Activated CD4-positive, alpha-beta T cell treated with anti-CD3 and anti-CD28 coated beads for 36 hours (primary cell): ENCODE results near the gene CYSTM1. TPM values are rescaled to one million over a fixed set of nuclear protein-coding genes. Genes with fewer than 3 reads are reported as not detected.

ENCODE experiments used
- ATAC-seq: fragments of 200-7000 bp; cut with Tn5 transposase; one replicate; pipeline ENCODE4 v1.10.0; 2021; ENCODE audit warnings: mild to moderate bottlenecking, moderate library complexity
- CTCF ChIA-PET: fragments of 350-600 bp; sonication (Branson Sonifier 250); formaldehyde crosslinking; loops from one replicate; lab custom pipeline; 2021; ENCODE audit warnings: antibody characterized with exemption; lab: Charles Lee
- POLR2A ChIA-PET: fragments of 350-600 bp; sonication (Branson Sonifier 250); formaldehyde crosslinking; loops from one replicate; lab custom pipeline; 2021; ENCODE audit warnings: antibody characterized with exemption, inconsistent platforms; lab: Charles Lee
- DNase-seq: peaks from one replicate; pipeline ENCODE4 v3.0.0-alpha.2; 2020
- H3K27ac Mint-ChIP-seq: one replicate; pipeline ENCODE4 v1.8.0; 2021; ENCODE audit warnings: mixed read lengths
- H3K27me3 Mint-ChIP-seq: one replicate; pipeline ENCODE4 v1.8.0; 2021; ENCODE audit warnings: mixed read lengths
- H3K36me3 Mint-ChIP-seq: one replicate; pipeline ENCODE4 v1.8.0; 2021; ENCODE audit warnings: low read depth, mixed read lengths
- H3K4me1 Mint-ChIP-seq: one replicate; pipeline ENCODE4 v1.8.0; 2021; ENCODE audit warnings: mixed read lengths
- H3K4me3 Mint-ChIP-seq: one replicate; pipeline ENCODE4 v1.8.0; 2021; ENCODE audit warnings: mild to moderate bottlenecking, moderate library complexity, mixed read lengths
- H3K9me3 Mint-ChIP-seq: one replicate; pipeline ENCODE4 v1.8.0; 2021; ENCODE audit warnings: low read depth, mixed read lengths
- intact Hi-C, 2 experiments: fragments of 100-400 bp; cut with DNase I in 1 of 2; cut with micrococcal nuclease in 1 of 2; formaldehyde crosslinking; loops; one replicate each; pipeline versions ENCODE4 v1.14.2 to v1.15.1; 2022 to 2024; cut with DNase I, micrococcal nuclease
- total RNA-seq, 2 experiments: library from RNA; stranded (reverse); gene quantifications; one replicate each; pipeline ENCODE4 v1.2.3, GENCODE V29; 2021

Gene CYSTM1
- total RNA-seq, 2 experiments from 2014 or later: 15.2 to 18.7 TPM

DNA sequence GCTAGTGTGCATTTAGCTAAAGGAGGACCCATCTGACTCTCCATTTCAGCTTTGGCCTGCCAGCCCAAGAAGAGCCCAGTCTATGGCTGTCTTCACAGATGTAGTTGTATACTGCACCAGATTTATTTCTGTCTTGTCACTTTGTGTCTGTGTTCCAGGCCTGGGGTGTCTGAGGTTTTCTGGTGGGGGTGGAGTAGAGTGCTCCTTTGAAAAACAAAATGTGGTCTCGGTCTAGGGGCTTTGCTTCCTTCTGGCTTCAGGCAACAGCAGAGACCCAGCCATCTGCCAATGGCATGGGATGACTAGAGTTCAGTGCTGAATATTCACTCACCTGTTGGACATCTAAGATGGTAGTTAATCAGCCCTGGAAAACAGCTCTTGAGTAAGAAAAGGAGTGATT is 38.4 kb upstream of the CYSTM1 start:
- ATAC-seq: no peak
- no peaks in the 10 kb centered on the region for H3K9me3 Mint-ChIP-seq
- no peak overlapping the region for H3K27ac Mint-ChIP-seq
- ChIA-PET POLR2A (no interaction called here), CTCF (interaction anchor here (0.6 to 6.8 kb wide), 6 partner anchors 7 to 167 kb away, joined by 3 to 78 read pairs (median 4); no protein-coding TSS in a partner anchor)
- H3K4me3 Mint-ChIP-seq: no peak overlapping the region
- intact Hi-C loops: no loop called here
- no peak for DNase-seq
- H3K27me3 Mint-ChIP-seq: no peaks in the 10 kb centered on the region
- peaks cover 25% of the 10 kb centered on the region for H3K4me1 Mint-ChIP-seq
- H3K36me3 Mint-ChIP-seq: no peaks in the 10 kb centered on the region

DNA sequence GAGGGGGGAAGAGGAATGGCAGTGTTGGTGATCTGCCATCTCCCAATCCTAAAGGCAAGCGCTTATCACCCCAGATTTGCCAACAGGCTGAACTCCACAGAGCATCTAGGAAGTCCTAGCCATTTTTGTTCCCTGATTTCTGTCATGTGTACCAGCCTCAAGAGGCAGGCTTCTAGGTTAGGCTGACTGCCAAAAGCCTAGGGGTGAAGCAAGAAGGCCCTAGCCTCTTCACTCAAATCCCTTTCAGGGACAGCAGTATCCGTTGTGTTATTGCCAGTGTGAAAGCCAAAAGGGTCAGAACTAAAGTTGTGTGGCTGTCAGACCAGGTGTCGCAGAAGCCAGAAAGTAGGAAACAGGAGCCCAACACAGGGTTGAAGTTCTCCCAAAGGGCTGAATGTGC is 34.6 kb upstream of the CYSTM1 start:
- Mint-ChIP-seq H3K4me1 (peaks cover 9% of the 10 kb centered on the region), H3K27ac (no peak overlapping the region), H3K4me3 (no peak overlapping the region), H3K27me3 (peaks cover 6% of the 10 kb centered on the region), H3K36me3 (no peaks in the 10 kb centered on the region), H3K9me3 (no peaks in the 10 kb centered on the region)
- ATAC-seq (no peak), DNase-seq (no peak)
- intact Hi-C loops: no loop called here
- ChIA-PET POLR2A (no interaction called here), CTCF (interaction anchor here (1.3 to 8.1 kb wide), 4 partner anchors 17 to 66 kb away, joined by 3 to 108 read pairs (median 44); partner anchors contain the start of gene PURA)

- DNase-seq (no peak), ATAC-seq (no peak)
- POLR2A ChIA-PET: no interaction called here
- Mint-ChIP-seq H3K27ac (no peak overlapping the region), H3K4me3 (no peak overlapping the region), H3K36me3 (no peaks in the 10 kb centered on the region), H3K4me1 (peaks cover 11% of the 10 kb centered on the region), H3K27me3 (peaks cover 9% of the 10 kb centered on the region), H3K9me3 (no peaks in the 10 kb centered on the region)
- intact Hi-C loops: no loop called here
- CTCF ChIA-PET: interaction anchor here (0.5 to 8.1 kb wide), 7 partner anchors 7 to 263 kb away, joined by 3 to 108 read pairs (median 8); partner anchors contain the start of gene PURA
Observed at GRCh38 chr5:140141241-140141640, 33.7 kb upstream of the CYSTM1 start.

DNA sequence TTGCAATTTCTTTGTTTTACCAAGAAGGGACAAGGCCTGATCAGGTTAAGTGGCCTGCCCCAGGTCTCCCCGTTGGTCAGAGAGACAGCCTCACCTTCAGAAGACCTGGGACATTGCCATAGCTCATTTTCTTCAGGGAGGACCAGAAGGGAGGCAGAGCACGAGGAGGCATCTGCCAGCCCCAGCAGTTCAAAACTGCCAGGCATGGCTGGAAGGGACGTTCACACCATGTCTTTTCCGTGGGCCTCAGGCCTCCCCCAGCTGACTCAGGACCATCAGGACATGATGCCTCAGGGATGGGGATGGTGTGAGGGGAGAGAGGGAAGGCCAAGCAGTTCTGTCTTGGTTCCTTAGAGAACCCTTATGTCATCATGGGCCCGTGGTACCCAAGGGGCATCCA is 32.7 kb upstream of the CYSTM1 start:
- POLR2A ChIA-PET: interaction anchor here (0.6 kb wide), 1 partner anchor 44 kb away, joined by 3 read pairs; no protein-coding TSS in a partner anchor
- Mint-ChIP-seq H3K4me3 (no peak overlapping the region), H3K27ac (no peak overlapping the region), H3K4me1 (peaks cover 14% of the 10 kb centered on the region), H3K9me3 (no peaks in the 10 kb centered on the region), H3K36me3 (no peaks in the 10 kb centered on the region), H3K27me3 (peaks cover 12% of the 10 kb centered on the region)
- intact Hi-C loops: no loop called here
- CTCF ChIA-PET: interaction anchor here (1.0 to 8.1 kb wide), 10 partner anchors 8 to 68 kb away, joined by 3 to 108 read pairs (median 4); partner anchors contain the start of gene PURA
- DNase-seq (no peak), ATAC-seq (no peak)

DNA sequence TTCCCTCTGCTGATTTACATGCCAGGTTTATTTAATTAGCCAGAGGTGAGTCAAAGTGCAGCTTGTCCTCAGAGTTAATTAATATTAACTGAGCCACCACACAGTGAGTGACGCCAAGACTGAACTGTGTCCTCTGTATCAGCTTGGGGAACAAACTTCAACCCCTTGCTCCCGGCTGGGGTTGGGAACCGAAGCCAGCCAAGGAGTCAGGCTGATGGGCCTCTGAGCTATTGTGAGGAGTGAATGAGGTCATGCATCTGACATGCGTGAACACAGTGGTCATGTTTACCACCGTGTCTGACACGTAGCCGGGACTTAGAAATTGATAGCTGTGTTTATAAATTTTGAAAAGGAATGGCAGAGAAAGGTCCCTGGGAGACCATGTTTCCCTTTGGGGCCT is 32.1 kb upstream of the CYSTM1 start:
- peaks cover 14% of the 10 kb centered on the region for H3K4me1 Mint-ChIP-seq
- H3K4me3 Mint-ChIP-seq: no peak overlapping the region
- no peak overlapping the region for H3K27ac Mint-ChIP-seq
- H3K36me3 Mint-ChIP-seq: no peaks in the 10 kb centered on the region
- ChIA-PET POLR2A (interaction anchor here (0.6 to 1.0 kb wide), 3 partner anchors 22 to 45 kb away, joined by 3 to 8 read pairs (median 3); no protein-coding TSS in a partner anchor), CTCF (interaction anchor here (0.8 to 8.1 kb wide), 10 partner anchors 8 to 68 kb away, joined by 3 to 108 read pairs (median 6); partner anchors contain the start of gene PURA)
- DNase-seq (no peak), ATAC-seq (no peak)
- H3K9me3 Mint-ChIP-seq: no peaks in the 10 kb centered on the region
- H3K27me3 Mint-ChIP-seq: peaks cover 12% of the 10 kb centered on the region
- intact Hi-C loops: no loop called here

GRCh38 chr5:140143521-140144258 is 31.3 kb upstream of the CYSTM1 start:
- Mint-ChIP-seq H3K9me3 (no peaks in the 10 kb centered on the region), H3K4me1 (peaks cover 14% of the 10 kb centered on the region), H3K4me3 (no peak overlapping the region), H3K36me3 (no peaks in the 10 kb centered on the region), H3K27me3 (peaks cover 12% of the 10 kb centered on the region), H3K27ac (no peak overlapping the region)
- CTCF ChIA-PET: interaction anchor here (0.6 to 8.1 kb wide), 30 partner anchors 9 to 175 kb away, joined by 3 to 108 read pairs (median 4); partner anchors contain the start of gene PURA
- DNase-seq: no peak
- POLR2A ChIA-PET: interaction anchor here (0.8 to 1.2 kb wide), 3 partner anchors 11 to 36 kb away, joined by 3 to 8 read pairs (median 5); no protein-coding TSS in a partner anchor
- ATAC-seq: no peak
- intact Hi-C loops: loop anchor here (1.0 to 2.0 kb wide), 3 partner anchors 29 to 70 kb away; partner anchors contain the start of gene PURA (in 2 of the 2)

- H3K4me1 Mint-ChIP-seq: peaks cover 14% of the 10 kb centered on the region
- H3K4me3 Mint-ChIP-seq: peak overlapping the region; percentile 26
- no peaks in the 10 kb centered on the region for H3K9me3 Mint-ChIP-seq
- intact Hi-C loops: loop anchor here (1.0 to 2.0 kb wide), 3 partner anchors 12 to 38 kb away; partner anchors contain the start of gene PURA (in 2 of the 2)
- H3K27me3 Mint-ChIP-seq: peaks cover 12% of the 10 kb centered on the region
- ChIA-PET CTCF (interaction anchor here (0.7 to 8.1 kb wide), 24 partner anchors 9 to 213 kb away, joined by 3 to 108 read pairs (median 6); partner anchors contain the start of gene PURA), POLR2A (interaction anchor here (1.0 kb wide), 1 partner anchor 13 kb away, joined by 3 read pairs; no protein-coding TSS in a partner anchor)
- H3K36me3 Mint-ChIP-seq: no peaks in the 10 kb centered on the region
- DNase-seq (no peak), ATAC-seq (no peak)
- no peak overlapping the region for H3K27ac Mint-ChIP-seq
Observed at GRCh38 chr5:140145256-140145655, 29.7 kb upstream of the CYSTM1 start.

GRCh38 chr5:140145818-140146522 is 29.0 kb upstream of the CYSTM1 start:
- Mint-ChIP-seq H3K4me3 (peak overlapping the region; percentile 26), H3K36me3 (no peaks in the 10 kb centered on the region), H3K9me3 (no peaks in the 10 kb centered on the region), H3K27me3 (peaks cover 12% of the 10 kb centered on the region), H3K4me1 (peaks cover 14% of the 10 kb centered on the region), H3K27ac (no peak overlapping the region)
- intact Hi-C loops: loop anchor here (1.0 to 2.0 kb wide), 4 partner anchors 11 to 39 kb away; partner anchors contain the start of genes PURA (in 2 of the 2) and CYSTM1 (in 1 of the 2)
- POLR2A ChIA-PET: interaction anchor here (0.7 to 1.0 kb wide), 2 partner anchors 14 to 65 kb away, joined by 3 read pairs; no protein-coding TSS in a partner anchor
- ATAC-seq (peak; percentile 84), DNase-seq (peak; percentile 79)
- CTCF ChIA-PET: interaction anchor here (0.6 to 8.1 kb wide), 24 partner anchors 8 to 380 kb away, joined by 3 to 108 read pairs (median 5); partner anchors contain the start of gene PURA

- H3K4me3 Mint-ChIP-seq: no peak overlapping the region
- ChIA-PET POLR2A (interaction anchor here (0.7 kb wide), 1 partner anchor 65 kb away, joined by 3 read pairs; no protein-coding TSS in a partner anchor), CTCF (interaction anchor here (0.6 to 8.1 kb wide), 18 partner anchors 8 to 381 kb away, joined by 3 to 108 read pairs (median 6); partner anchors contain the start of gene PURA)
- ATAC-seq: no peak
- intact Hi-C loops: loop anchor here in 1 of 2 experiments (1.0 kb wide), 1 partner anchor 29 kb away; the partner anchor contains the start of gene CYSTM1
- peaks cover 14% of the 10 kb centered on the region for H3K4me1 Mint-ChIP-seq
- no peaks in the 10 kb centered on the region for H3K36me3 Mint-ChIP-seq
- H3K9me3 Mint-ChIP-seq: no peaks in the 10 kb centered on the region
- peaks cover 12% of the 10 kb centered on the region for H3K27me3 Mint-ChIP-seq
- no peak overlapping the region for H3K27ac Mint-ChIP-seq
- no peak for DNase-seq
Observed at GRCh38 chr5:140146523-140146842, 28.5 kb upstream of the CYSTM1 start.

DNA sequence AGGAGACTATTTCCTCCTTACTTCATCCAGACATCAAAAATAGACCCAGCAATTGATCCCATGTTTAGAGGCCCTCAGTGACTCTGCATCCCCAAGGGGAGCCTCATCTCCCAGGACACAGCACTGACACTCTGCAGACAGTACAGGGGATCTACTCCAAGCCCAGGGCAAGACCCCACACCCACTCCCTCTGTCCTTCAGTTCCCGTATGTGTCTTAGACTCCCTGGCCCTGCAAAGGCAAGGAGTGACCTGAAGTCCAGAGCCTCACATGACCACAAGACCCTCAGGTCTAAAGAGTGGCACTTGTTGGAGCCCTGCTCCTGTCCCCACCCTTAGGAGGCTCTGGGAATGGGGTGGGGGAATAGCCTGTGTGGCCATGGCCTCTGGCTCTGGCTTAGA is 27.5 kb upstream of the CYSTM1 start:
- H3K27ac Mint-ChIP-seq: no peak overlapping the region
- H3K27me3 Mint-ChIP-seq: peaks cover 12% of the 10 kb centered on the region
- H3K4me1 Mint-ChIP-seq: peaks cover 14% of the 10 kb centered on the region
- H3K36me3 Mint-ChIP-seq: no peaks in the 10 kb centered on the region
- POLR2A ChIA-PET: no interaction called here
- intact Hi-C loops: no loop called here
- DNase-seq (no peak), ATAC-seq (no peak)
- H3K4me3 Mint-ChIP-seq: no peak overlapping the region
- CTCF ChIA-PET: interaction anchor here (0.6 to 3.9 kb wide), 3 partner anchors 9 to 147 kb away, joined by 3 to 19 read pairs (median 3); no protein-coding TSS in a partner anchor
- H3K9me3 Mint-ChIP-seq: no peaks in the 10 kb centered on the region
